ENCODE results near the gene KIZ. TPM values are rescaled to one million over a fixed set of nuclear protein-coding genes. Genes with fewer than 3 reads are reported as not detected.

Gene KIZ
- total RNA-seq (10 to 100 TPM; 15.2 to 31.2 (median 25.2) TPM), polyA plus RNA-seq (10 to 100 TPM in 1 of 2 donors, 1 to 10 TPM in 1; 8.8 to 19.4 TPM)
- long read RNA-seq, donor 1, transcript KIZ-210 (13 exons, 2,130 nt), result major isoform, 18 of 31 reads
- long read RNA-seq, donor 1, partial matches to known transcripts, result 2 of 31 reads
- long read RNA-seq, donor 1, other reads (novel, unspliced or antisense), result 11 of 31 reads
- long read RNA-seq, donor 2, transcript KIZ-210 (13 exons, 2,130 nt), result major isoform, 64 of 106 reads
- long read RNA-seq, donor 2, partial matches to known transcripts, result 17 of 106 reads
- long read RNA-seq, donor 2, other reads (novel, unspliced or antisense), result 22 of 106 reads
- long read RNA-seq, donor 3, transcript KIZ-210 (13 exons, 2,130 nt), result major isoform, 6 of 14 reads
- long read RNA-seq, donor 3, partial matches to known transcripts, result 5 of 14 reads
- long read RNA-seq, donor 3, other reads (novel, unspliced or antisense), result 2 of 14 reads

GRCh38 chr20:21125849-21126580 is at the start of gene KIZ:
KIZ (plus strand) TSS chr20:21126082; CDS start chr20:21126116, 34 bp downstream.
- peak within 1 kb of the TSS; percentile 80 to 99 (median 93) for H3K4me3 ChIP-seq
- peaks cover 0 to 2% (median 0%) of the 10 kb centered on the region in 9 donors for H3K27me3 ChIP-seq
- peaks cover 0 to 21% (median 11%) of the 10 kb centered on the region in 12 donors for H3K4me1 ChIP-seq
- peak; percentile 97 to 99 (median 97) for DNase-seq
- 0 to 1% (median 1%) methylated on average over 38 to 66 of the region's 66 CpGs for WGBS, 4 donors
- TF ChIP-seq CTCF (IDR thresholded peaks at IDR 0.05), result peak; percentile 19 to 60 (median 34)
- TF ChIP-seq POLR2A (IDR thresholded peaks at IDR 0.05), result peak in 1 of 2 donors; percentile 92
- peak within 1 kb of the TSS; percentile 71 to 92 (median 85) for H3K27ac ChIP-seq
- peaks cover 0 to 3% (median 0%) of the 10 kb centered on the region in 9 donors for H3K36me3 ChIP-seq
- H3K9me3 ChIP-seq, result no peaks in the 10 kb centered on the region
- peak; percentile 97 to 100 (median 100) for ATAC-seq
- intact Hi-C loops (cut with DNase I), result loop anchor here in 3 of 10 donors (5.0 to 10.0 kb wide), 4 partner anchors 179 to 261 kb away; partner anchors contain the start of gene XRN2 (in 1 of the 3)

DNA sequence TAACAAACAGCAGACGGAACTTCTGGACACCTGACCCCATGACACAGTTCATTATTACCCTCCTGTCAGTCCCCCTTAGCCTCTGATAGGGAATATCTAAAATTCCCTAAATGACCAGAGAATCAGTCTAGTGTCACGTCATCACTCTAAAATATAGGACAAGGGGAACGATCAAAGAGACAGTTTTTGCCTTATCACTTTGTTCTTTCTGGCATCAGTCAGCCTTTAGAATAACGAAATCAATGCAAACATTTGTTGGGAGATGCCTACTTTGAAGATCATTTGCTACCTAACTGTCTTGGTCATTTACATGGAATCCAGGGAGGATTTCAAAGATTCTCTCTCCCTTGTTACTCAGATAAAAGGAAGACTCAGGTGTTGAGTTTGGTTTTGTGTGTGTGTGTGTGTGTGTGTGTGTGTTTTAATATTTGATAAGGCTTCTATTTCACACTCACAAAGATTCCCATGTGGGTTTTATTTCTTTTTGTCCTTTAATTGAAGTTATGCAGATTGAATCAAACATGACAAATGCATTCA is 48.0 kb upstream of the KIZ start:
- H3K27me3 ChIP-seq, result peaks cover 0 to 32% (median 9%) of the 10 kb centered on the region in 9 donors
- DNase-seq (no peak), ATAC-seq (no peak)
- no peaks in the 10 kb centered on the region for H3K36me3 ChIP-seq
- WGBS, 4 donors, result 40 to 48% (median 46%) methylated on average over 4 of the region's 4 CpGs
- no peak overlapping the region for H3K27ac ChIP-seq
- TF ChIP-seq POLR2A (IDR thresholded peaks at IDR 0.05) (no peak), CTCF (IDR thresholded peaks at IDR 0.05) (no peak)
- H3K4me1 ChIP-seq, result no peaks in the 10 kb centered on the region
- intact Hi-C loops (cut with DNase I), result no loop called here
- H3K4me3 ChIP-seq, result no peak overlapping the region
- H3K9me3 ChIP-seq, result no peaks in the 10 kb centered on the region

- no peaks in the 10 kb centered on the region for H3K36me3 ChIP-seq
- intact Hi-C loops (cut with DNase I), result loop anchor here in 1 of 10 donors (10.0 kb wide), 1 partner anchor 412 kb away; no protein-coding TSS in a partner anchor
- WGBS, 4 donors, result 45 to 63% (median 58%) methylated on average over 2 of the region's 2 CpGs
- DNase-seq (no peak), ATAC-seq (no peak)
- TF ChIP-seq CTCF (IDR thresholded peaks at IDR 0.05) (no peak), POLR2A (IDR thresholded peaks at IDR 0.05) (no peak)
- no peak overlapping the region for H3K4me3 ChIP-seq
- no peaks in the 10 kb centered on the region for H3K4me1 ChIP-seq
- peaks cover 0 to 53% (median 14%) of the 10 kb centered on the region in 9 donors for H3K27me3 ChIP-seq
- H3K9me3 ChIP-seq, result no peaks in the 10 kb centered on the region
- H3K27ac ChIP-seq, result no peak overlapping the region
Observed at GRCh38 chr20:21082584-21082983, 43.3 kb upstream of the KIZ start.

Measured in heart left ventricle (tissue), 16 donors.